ENCODE measurements around the gene STARD8.

- no peak for TF ChIP-seq CTCF (IDR thresholded peaks at IDR 0.05)
- TF ChIP-seq POLR2A (IDR thresholded peaks at IDR 0.05) = no peak
Measured at GRCh38 chrX:68677998-68678397, 30.5 kb downstream of the STARD8 start.
